ENCODE measurements around the gene SLCO2A1. TPM values are rescaled to one million over a fixed set of nuclear protein-coding genes. Genes with fewer than 3 reads are reported as not detected.

SLCO2A1 gene
- total RNA-seq, 6 donors from 2014 or later = 56.2 to 308 (median 133) TPM

DNA sequence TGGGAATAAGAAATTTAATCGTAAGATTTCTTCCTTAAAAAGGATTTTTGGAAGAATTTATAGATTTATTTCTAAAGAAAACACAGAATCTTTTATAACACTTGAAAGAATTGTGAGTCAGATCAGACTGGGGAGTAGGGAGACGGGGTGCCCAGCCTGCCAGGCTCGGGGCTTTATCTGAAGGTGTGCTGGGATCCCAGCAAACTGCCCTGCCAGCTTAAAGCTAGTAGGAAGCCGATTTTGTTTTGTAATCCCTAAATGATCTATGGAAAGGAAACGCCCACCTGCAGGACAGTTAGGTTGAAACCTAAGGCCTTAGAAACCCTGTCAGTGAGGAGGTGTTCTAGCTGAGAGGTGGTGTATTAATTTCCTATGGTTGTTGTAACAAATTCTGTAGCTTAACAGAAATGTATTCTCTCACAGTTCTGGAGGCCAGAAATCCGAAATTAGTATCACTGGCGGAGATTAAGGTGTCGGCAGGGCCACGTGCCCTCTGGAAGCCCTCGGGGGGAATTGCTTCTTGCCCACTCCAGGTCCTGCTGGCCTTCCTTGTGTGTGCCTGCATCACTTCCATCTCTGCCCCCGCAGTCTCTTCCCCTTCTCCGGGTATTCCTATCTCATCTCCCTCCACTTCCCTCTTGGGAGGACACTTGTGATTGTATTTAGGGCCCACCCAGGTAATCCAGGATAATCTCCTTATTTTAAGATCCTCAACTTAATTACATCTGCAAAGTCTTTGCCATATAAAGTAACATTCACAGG is 114.7 kb downstream of the SLCO2A1 start:
- Histone ChIP-seq H3K27me3 (no peaks in the 10 kb centered on the region), H3K9me3 (no peaks in the 10 kb centered on the region), H3K27ac (no peak overlapping the region), H3K36me3 (no peaks in the 10 kb centered on the region), H3K4me1 (no peaks in the 10 kb centered on the region), H3K4me3 (no peak overlapping the region)
- ATAC-seq (ENCODE audit: low FRiP score in 2 of 2) (no peak), DNase-seq (no peak)
- 86% methylated on average over 12 of the region's 12 CpGs for WGBS, 2 donors
- TF ChIP-seq POLR2AphosphoS5 (IDR thresholded peaks at IDR 0.05) (no peak), POLR2A (IDR thresholded peaks at IDR 0.05) (no peak), EP300 (IDR thresholded peaks at IDR 0.05) (no peak)
- TF ChIP-seq, protein P1, sequence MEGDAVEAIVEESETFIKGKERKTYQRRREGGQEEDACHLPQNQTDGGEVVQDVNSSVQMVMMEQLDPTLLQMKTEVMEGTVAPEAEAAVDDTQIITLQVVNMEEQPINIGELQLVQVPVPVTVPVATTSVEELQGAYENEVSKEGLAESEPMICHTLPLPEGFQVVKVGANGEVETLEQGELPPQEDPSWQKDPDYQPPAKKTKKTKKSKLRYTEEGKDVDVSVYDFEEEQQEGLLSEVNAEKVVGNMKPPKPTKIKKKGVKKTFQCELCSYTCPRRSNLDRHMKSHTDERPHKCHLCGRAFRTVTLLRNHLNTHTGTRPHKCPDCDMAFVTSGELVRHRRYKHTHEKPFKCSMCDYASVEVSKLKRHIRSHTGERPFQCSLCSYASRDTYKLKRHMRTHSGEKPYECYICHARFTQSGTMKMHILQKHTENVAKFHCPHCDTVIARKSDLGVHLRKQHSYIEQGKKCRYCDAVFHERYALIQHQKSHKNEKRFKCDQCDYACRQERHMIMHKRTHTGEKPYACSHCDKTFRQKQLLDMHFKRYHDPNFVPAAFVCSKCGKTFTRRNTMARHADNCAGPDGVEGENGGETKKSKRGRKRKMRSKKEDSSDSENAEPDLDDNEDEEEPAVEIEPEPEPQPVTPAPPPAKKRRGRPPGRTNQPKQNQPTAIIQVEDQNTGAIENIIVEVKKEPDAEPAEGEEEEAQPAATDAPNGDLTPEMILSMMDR (IDR thresholded peaks at IDR 0.05) = no peak

DNA sequence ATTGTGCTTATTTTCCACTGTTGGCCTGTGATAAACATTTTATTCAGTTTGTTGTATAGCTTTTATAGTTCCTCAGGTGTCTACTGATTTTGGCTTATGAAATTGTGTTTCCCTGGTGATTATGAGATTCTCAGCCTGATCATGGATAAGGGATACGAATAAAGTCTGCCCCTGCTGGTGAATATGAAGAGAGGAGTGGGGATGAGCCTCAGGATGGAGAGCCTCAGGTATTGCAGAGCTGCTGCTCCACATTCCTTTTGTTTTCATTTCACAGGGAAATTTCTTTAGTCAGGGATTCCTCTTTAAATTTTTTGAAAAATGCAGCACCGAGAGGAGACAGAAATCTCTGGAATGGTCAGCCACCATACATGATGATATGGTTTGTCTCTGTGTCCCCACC is 119.3 kb downstream of the SLCO2A1 start:
- no peaks in the 10 kb centered on the region for H3K4me1 ChIP-seq
- no peak for TF ChIP-seq POLR2A (IDR thresholded peaks at IDR 0.05)
- TF ChIP-seq EP300 (IDR thresholded peaks at IDR 0.05) = no peak
- TF ChIP-seq, protein P1 (IDR thresholded peaks at IDR 0.05) = no peak
- TF ChIP-seq POLR2AphosphoS5 (IDR thresholded peaks at IDR 0.05) = no peak
- no peak for ATAC-seq (ENCODE audit: low FRiP score in 2 of 2)
- 74 to 82% methylated on average over 2 of the region's 2 CpGs for WGBS, 2 donors
- H3K27me3 ChIP-seq = no peaks in the 10 kb centered on the region
- no peaks in the 10 kb centered on the region for H3K9me3 ChIP-seq
- no peaks in the 10 kb centered on the region for H3K36me3 ChIP-seq
- H3K4me3 ChIP-seq = no peak overlapping the region
- no peak for DNase-seq
- H3K27ac ChIP-seq = no peak overlapping the region

DNA sequence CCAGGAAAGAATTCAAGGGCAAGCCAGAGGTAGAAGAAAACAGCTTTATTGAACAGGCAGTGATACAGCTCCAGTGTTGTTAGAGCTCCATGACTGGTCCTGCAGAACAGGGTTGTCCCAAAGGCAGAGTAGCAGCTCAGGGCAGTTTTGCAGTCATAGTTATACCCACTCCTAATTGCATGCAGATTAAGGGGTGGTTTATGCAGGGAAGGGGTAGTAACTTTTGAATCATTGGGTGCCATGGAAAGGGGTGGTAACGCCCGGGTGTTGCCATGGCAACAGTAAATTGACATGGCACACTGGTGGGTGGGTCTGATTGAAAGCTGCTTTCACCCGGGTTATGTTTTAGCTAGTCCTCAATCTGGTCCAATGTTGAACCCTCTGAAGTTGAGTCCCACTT is 124.3 kb downstream of the SLCO2A1 start:
- TF ChIP-seq POLR2A (IDR thresholded peaks at IDR 0.05) (no peak), EP300 (IDR thresholded peaks at IDR 0.05) (no peak), POLR2AphosphoS5 (IDR thresholded peaks at IDR 0.05) (no peak)
- TF ChIP-seq, protein P1 (IDR thresholded peaks at IDR 0.05) = no peak
- Histone ChIP-seq H3K4me1 (no peaks in the 10 kb centered on the region), H3K36me3 (no peaks in the 10 kb centered on the region), H3K27ac (no peak overlapping the region), H3K27me3 (no peaks in the 10 kb centered on the region), H3K9me3 (no peaks in the 10 kb centered on the region), H3K4me3 (no peak overlapping the region)
- DNase-seq (no peak), ATAC-seq (ENCODE audit: low FRiP score in 2 of 2) (no peak)
- WGBS, 2 donors = 62 to 79% methylated on average over 3 of the region's 3 CpGs

DNA sequence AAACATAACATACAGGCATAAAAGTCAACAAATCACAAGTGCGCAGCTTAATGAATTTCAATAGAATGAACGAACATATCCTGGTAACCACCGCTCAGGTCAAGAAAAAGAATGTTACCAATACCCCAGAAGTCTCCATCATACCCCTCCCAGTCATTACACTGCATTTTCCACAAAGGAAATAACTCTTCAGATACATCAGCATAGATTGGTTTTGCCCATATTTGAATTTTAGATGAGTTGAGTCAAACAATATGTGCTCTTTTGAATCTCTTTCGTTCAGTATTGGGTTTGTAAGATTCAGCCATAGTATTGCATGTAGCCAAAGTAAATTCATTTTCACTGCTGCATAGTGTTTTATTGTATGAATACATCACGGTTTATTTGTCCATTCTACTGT is 127.9 kb downstream of the SLCO2A1 start:
- Histone ChIP-seq H3K27me3 (no peaks in the 10 kb centered on the region), H3K4me1 (no peaks in the 10 kb centered on the region), H3K36me3 (no peaks in the 10 kb centered on the region), H3K27ac (no peak overlapping the region), H3K4me3 (no peak overlapping the region), H3K9me3 (no peaks in the 10 kb centered on the region)
- ATAC-seq (ENCODE audit: low FRiP score in 2 of 2) = no peak
- DNase-seq = no peak
- WGBS, 2 donors = 83% methylated on average over 5 of the region's 5 CpGs
- no peak for TF ChIP-seq EP300 (IDR thresholded peaks at IDR 0.05)
- TF ChIP-seq, protein P1 (IDR thresholded peaks at IDR 0.05) = no peak
- TF ChIP-seq POLR2A (IDR thresholded peaks at IDR 0.05) = no peak
- TF ChIP-seq POLR2AphosphoS5 (IDR thresholded peaks at IDR 0.05) = no peak

DNA sequence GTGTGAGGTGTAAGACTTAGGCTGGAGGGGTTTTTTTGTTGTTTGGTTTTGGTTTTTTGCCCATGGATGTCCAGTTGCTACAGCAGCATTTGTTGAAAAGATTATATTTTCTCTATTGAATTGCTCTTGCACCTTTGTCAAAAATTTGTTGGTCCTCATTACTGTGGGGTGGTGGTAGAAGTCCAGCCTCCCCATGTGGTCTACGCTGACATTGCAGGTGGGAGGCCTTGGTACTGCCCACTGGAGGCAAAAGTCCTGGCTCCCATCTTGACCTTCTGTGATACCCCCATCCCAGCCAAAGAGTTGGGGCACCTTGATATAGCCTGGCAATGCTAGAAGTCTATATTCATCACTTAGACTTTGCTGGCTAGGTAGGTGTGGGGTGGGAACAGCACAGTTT is 128.6 kb downstream of the SLCO2A1 start:
- ATAC-seq (ENCODE audit: low FRiP score in 2 of 2) = peak in 1 of 2 donors; percentile 19
- TF ChIP-seq POLR2A (IDR thresholded peaks at IDR 0.05) = no peak
- no peak for TF ChIP-seq EP300 (IDR thresholded peaks at IDR 0.05)
- Histone ChIP-seq H3K27ac (no peak overlapping the region), H3K27me3 (peaks cover 0 to under 1% (median 0%) of the 10 kb centered on the region in 4 donors), H3K36me3 (no peaks in the 10 kb centered on the region), H3K4me3 (no peak overlapping the region), H3K9me3 (no peaks in the 10 kb centered on the region), H3K4me1 (peaks cover 1 to 5% (median 2%) of the 10 kb centered on the region in 4 donors)
- WGBS, 2 donors = 87 to 91% methylated on average over 1 of the region's 1 CpG
- DNase-seq = no peak
